K562 (cell line): ENCODE measurements around the gene CMIP. TPM values are rescaled to one million over a fixed set of nuclear protein-coding genes. Genes with fewer than 3 reads are reported as not detected.

ENCODE experiments used
- ATAC-seq: fragments of 200-7000 bp; cut with Tn5 transposase; 3 replicates; pipeline ENCODE4 v1.9.1; 2020; ENCODE audit warnings: moderate library complexity
- BruUV-seq: library from RNA; stranded (reverse); fragments of 400-500 nt; replicated peaks from 2 replicates; lab custom pipeline; 2021; lab: Mats Ljungman, UMichigan
- CTCF ChIA-PET: fragments of 300-600 bp; formaldehyde crosslinking; extraction: SDS; loops from one replicate; lab custom pipeline; 2021; ENCODE audit warnings: low intra/inter-chr PET ratio; lab: Yijun Ruan, JAX
- POLR2A ChIA-PET: fragments of 300-600, 350-650 bp; sonication (Branson Sonifier 250); formaldehyde crosslinking; extraction: SDS; loops from one replicate; lab custom pipeline; 2021; ENCODE audit warnings: antibody characterized with exemption, inconsistent platforms; lab: Yijun Ruan, JAX
- DNase-seq, 4 experiments: peaks; one replicate each; pipeline versions ENCODE4 v3.0.0 to v3.0.0-alpha.2; 2011 to 2018; ENCODE audit warnings: low spot score in 3 of 4, mixed read lengths in 3 of 4; ENCODE audit errors: extremely low read depth in 1 of 4
- FAIRE-seq: peaks from 2 replicates; lab custom pipeline; 2011; peaks lifted over from hg19 to GRCh38; lab: Jason Lieb, UNC
- H2AFZ ChIP-seq: 2 replicates; pipeline ENCODE4 v1.6.0; 2011; ENCODE audit warnings: low read depth, low read length, control low read depth, inconsistent platforms
- H3K27ac ChIP-seq: fragments of 200-600 bp; 3 replicates; pipeline ENCODE4 v1.8.0; 2011; ENCODE audit warnings: low read depth, mild to moderate bottlenecking, control low read depth, inconsistent platforms, low read length, moderate library complexity, mixed read lengths; ENCODE audit errors: extremely low read depth
- H3K27me3 ChIP-seq, 2 experiments: fragments of 300-600 bp in 1 of 2; 2 replicates in 1 of 2; 3 replicates in 1 of 2; pipeline versions ENCODE4 v1.6.0 to v1.8.0; 2011; ENCODE audit warnings: inconsistent platforms in 2 of 2, low read length in 2 of 2, mild to moderate bottlenecking in 1 of 2, mixed read lengths in 1 of 2, moderate library complexity in 1 of 2; ENCODE audit not compliant: control insufficient read depth in 2 of 2, insufficient read depth in 2 of 2
- H3K36me3 ChIP-seq: fragments of 300-600 bp; 3 replicates; pipeline ENCODE4 v1.8.0; 2011; ENCODE audit warnings: mild to moderate bottlenecking, low read length, inconsistent platforms; ENCODE audit not compliant: control insufficient read depth, insufficient read depth
- H3K4me1 ChIP-seq, 2 experiments: fragments of 200-600 bp in 1 of 2; replicated peaks in 1 of 2; 2 replicates in 1 of 2; 3 replicates in 1 of 2; pipeline versions ENCODE4 v1.5.1 to v1.8.0; 2011; ENCODE audit warnings: inconsistent platforms in 2 of 2, low read length in 2 of 2, mild to moderate bottlenecking in 1 of 2, mixed read lengths in 1 of 2, moderate library complexity in 1 of 2; ENCODE audit not compliant: control insufficient read depth in 2 of 2, insufficient read depth in 2 of 2
- H3K4me2 ChIP-seq: 2 replicates; pipeline ENCODE4 v1.6.1; 2011; ENCODE audit warnings: low read length, control low read depth, inconsistent platforms, mixed read lengths; ENCODE audit not compliant: insufficient read depth
- H3K4me3 ChIP-seq: fragments of 200-600 bp; sonication (generic), shearing (Covaris generic); 2 replicates; pipeline ENCODE4 v1.5.1; 2016; ENCODE audit warnings: control low read depth, inconsistent platforms
- H3K79me2 ChIP-seq: fragments of 200-600 bp; 3 replicates; pipeline ENCODE4 v1.8.0; 2011; ENCODE audit warnings: low read length, inconsistent platforms; ENCODE audit not compliant: control insufficient read depth, insufficient read depth
- H3K9ac ChIP-seq, 2 experiments: 2 replicates each; pipeline versions ENCODE4 v1.6.0 to v1.6.1; 2011; ENCODE audit warnings: low read depth in 2 of 2, low read length in 2 of 2, control low read depth in 1 of 2, inconsistent platforms in 1 of 2, mild to moderate bottlenecking in 1 of 2, mixed read lengths in 1 of 2; ENCODE audit not compliant: insufficient read depth in 1 of 2
- H3K9me1 ChIP-seq: one replicate; pipeline ENCODE4 v1.6.0; 2011; ENCODE audit warnings: inconsistent platforms, mild to moderate bottlenecking, low read length, moderate library complexity; ENCODE audit not compliant: control insufficient read depth, insufficient read depth
- H3K9me3 ChIP-seq: replicated peaks from 2 replicates; pipeline ENCODE4 v1.5.1; 2011; ENCODE audit warnings: low read depth, low read length, inconsistent platforms; ENCODE audit not compliant: control insufficient read depth, insufficient read depth
- H4K20me1 ChIP-seq: replicated peaks from 2 replicates; pipeline ENCODE4 v1.6.1; 2011; ENCODE audit warnings: low read length, inconsistent platforms, mixed read lengths; ENCODE audit not compliant: control insufficient read depth, insufficient read depth
- CBX1 ChIP-seq: sonication (generic); IDR thresholded peaks from 2 replicates; pipeline ENCODE4 v1.6.1; 2016; ENCODE audit warnings: antibody characterized with exemption, low read depth, mild to moderate bottlenecking
- CREB1 ChIP-seq, 2 experiments: sonication (generic) in 1 of 2; formaldehyde crosslinking in 1 of 2; IDR thresholded peaks; 2 replicates each; pipeline versions ENCODE4 v1.6.1 to v1.8.0; 2012 to 2022; ENCODE audit warnings: inconsistent platforms in 1 of 2, mild to moderate bottlenecking in 1 of 2, missing genetic modification reagents in 1 of 2, moderate library complexity in 1 of 2
- GATAD2A ChIP-seq: fragments of 450-650 bp; IDR thresholded peaks from 2 replicates; pipeline ENCODE4 v1.6.1; 2017
- GTF2F1 ChIP-seq: IDR thresholded peaks from 2 replicates; pipeline ENCODE4 v1.6.1; 2011; ENCODE audit warnings: low read depth, low read length, improper control_type of control experiment
- NR2C2 ChIP-seq, 2 experiments: fragments of 200-800 bp in 1 of 2; sonication (Bioruptor generic) in 1 of 2; sonication (generic) in 1 of 2; formaldehyde crosslinking in 1 of 2; IDR thresholded peaks; 2 replicates each; pipeline versions ENCODE4 v1.6.1 to v1.8.0; 2016 to 2022; ENCODE audit warnings: mild to moderate bottlenecking in 1 of 2, missing compliant biosample characterization in 1 of 2, missing genetic modification characterization in 1 of 2, missing genetic modification reagents in 1 of 2
- POLR2G ChIP-seq: fragments of 200-400 bp; formaldehyde crosslinking; IDR thresholded peaks from 2 replicates; pipeline ENCODE4 v1.6.1; 2017; ENCODE audit warnings: low read depth, mild to moderate bottlenecking, antibody characterized with exemption, low read length, moderate library complexity
- PRDM10 ChIP-seq: fragments of 450-650 bp; IDR thresholded peaks from 2 replicates; pipeline ENCODE4 v1.6.1; 2018; ENCODE audit not compliant: partially characterized antibody
- TBP ChIP-seq: optimal IDR thresholded peaks from 2 replicates; pipeline ENCODE3; 2011; ENCODE audit warnings: low read depth, low read length, improper control_type of control experiment
- TEAD1 ChIP-seq, 2 experiments: fragments of 450-650 bp in 1 of 2; sonication (generic) in 1 of 2; formaldehyde crosslinking; IDR thresholded peaks; 2 replicates each; pipeline versions ENCODE4 v1.4.0 to v1.8.0; 2020 to 2022; ENCODE audit warnings: mild to moderate bottlenecking in 2 of 2, missing genetic modification reagents in 1 of 2
- TFAP4 ChIP-seq: sonication (generic); formaldehyde crosslinking; IDR thresholded peaks from 2 replicates; pipeline ENCODE4 v1.8.0; 2022; ENCODE audit warnings: missing genetic modification reagents, mild to moderate bottlenecking, moderate library complexity, borderline replicate concordance
- THAP12 ChIP-seq: fragments of 250-450 bp; sonication (Bioruptor Pico); IDR thresholded peaks from 2 replicates; pipeline ENCODE4 v1.9.0; 2021; ENCODE audit warnings: mild to moderate bottlenecking, inconsistent platforms
- ZC3H4 ChIP-seq: sonication (generic); formaldehyde crosslinking; IDR thresholded peaks from 2 replicates; pipeline ENCODE4 v1.9.0; 2021; ENCODE audit warnings: missing genetic modification reagents, borderline replicate concordance
- WGBS: fragments of 100-300 bp; shearing (Covaris generic); methylation state at CpG from one replicate; pipeline ENCODE4 v1.1.6; 2016; ENCODE audit warnings: low coverage, mixed read lengths; ENCODE audit not compliant: insufficient coverage; ENCODE audit errors: missing lambda C conversion rate; 5-methylcytosine and 5-hydroxymethylcytosine counted together
- in situ Hi-C: fragments of 300-500 bp; cut with MboI; formaldehyde crosslinking; loops from 4 replicates; pipeline ENCODE4 v1.15.0; 2018; ENCODE audit warnings: inconsistent platforms, mixed read lengths
- intact Hi-C: fragments of 100-400 bp; cut with micrococcal nuclease; formaldehyde crosslinking; loops from 2 replicates; pipeline ENCODE4 v1.14.2; 2022
- polyA plus RNA-seq, 8 experiments: library from polyadenylated mRNA; depleted of rRNA in 4 of 8; stranded (reverse) in 5 of 8; unstranded in 3 of 8; fragments of >200 nt; fragmentation: Nextera tagmentation in 2 of 8; fragmentation: Illumina TruSeq in 1 of 8; extraction: Ambion mirVana in 2 of 8; extraction: Trizol in 1 of 8; gene quantifications; 2 replicates each; pipeline versions ENCODE4 v1.2.1 to v1.2.3, GENCODE V29; 2011 to 2014; ENCODE audit warnings: inconsistent platforms in 1 of 8, missing spikeins in 1 of 8
- total RNA-seq, 7 experiments: library from RNA; depleted of rRNA in 6 of 7; stranded (reverse); fragments of >200 nt in 6 of 7; fragmentation: Illumina TruSeq in 2 of 7; extraction: Trizol in 2 of 7; gene quantifications; 2 replicates each; pipeline versions ENCODE4 v1.2.1 to v1.2.3, GENCODE V29; 2011 to 2021; ENCODE audit warnings: low replicate concordance in 1 of 7

Gene CMIP
- total and polyA plus RNA-seq, 9 of the 15 experiments (the other 6 are each of a cell fraction or from before 2014, with no cell fraction given) = 0.94 to 82.5 (median 10.3) TPM

GRCh38 chr16:81445143-81445961, 744 bp downstream of the CMIP start:
- H3K27me3 ChIP-seq = peaks cover 29 to 36% of the 10 kb centered on the region in 2 experiments
- 1% methylated on average over 40 of the region's 62 CpGs for WGBS
- H3K9ac ChIP-seq = peak overlapping the region; percentile 67 to 95
- ChIA-PET POLR2A (interaction anchor here (0.9 to 1.9 kb wide), 5 partner anchors 12 to 34 kb away, joined by 3 to 7 read pairs (median 4); no protein-coding TSS in a partner anchor), CTCF (no interaction called here)
- H3K36me3 ChIP-seq = peaks cover 13% of the 10 kb centered on the region; the same call in 2 of the 3 replicates
- no TSS peak for BruUV-seq
- H3K4me2 ChIP-seq = peak overlapping the region; percentile 97
- DNase-seq (peak; percentile 68 to 83 (median 80)), FAIRE-seq (no peak), ATAC-seq (peak; percentile 74)
- H3K9me3 ChIP-seq = no peaks in the 10 kb centered on the region
- H2AFZ ChIP-seq = peak overlapping the region; percentile 49; the same call in 1 of the 2 replicates
- H3K4me1 ChIP-seq = peaks cover 35 to 47% of the 10 kb centered on the region in 2 experiments
- H3K27ac ChIP-seq = peak overlapping the region; percentile 70
- H3K9me1 ChIP-seq = peaks cover 3% of the 10 kb centered on the region
- H4K20me1 ChIP-seq = peaks cover 24% of the 10 kb centered on the region
- peaks cover 53% of the 10 kb centered on the region for H3K79me2 ChIP-seq
- intact Hi-C loops (loop anchor here (5.0 kb wide), 1 partner anchor 37 kb away; no protein-coding TSS in a partner anchor), in situ Hi-C loops (no loop called here)
- peak overlapping the region; percentile 54 for H3K4me3 ChIP-seq
- TF ChIP-seq TEAD1 (CRISPR knock-in tag; IDR thresholded peaks at IDR 0.05) (peak in 1 of 2 experiments; percentile 55; a peak in 1 of 4 replicates), POLR2G (peak; percentile 64), PRDM10 (peak; percentile 11), NR2C2 (CRISPR knock-in tag; IDR thresholded peaks at IDR 0.05) (no peak), NR2C2 (tag; IDR thresholded peaks at IDR 0.05) (peak; percentile 33; the same call in 1 of the 2 replicates), CBX1 (0 out of 2 replicates have a peak, but pooled peaks have one; percentile 16), CREB1 (IDR thresholded peaks at IDR 0.05) (no peak), CREB1 (CRISPR knock-in tag; IDR thresholded peaks at IDR 0.05) (0 out of 2 replicates have a peak, but pooled peaks have one; percentile 31), GTF2F1 (no peak), TBP (peak; percentile 9), THAP12 (CRISPR knock-in tag) (peak; percentile 42; the same call in 1 of the 2 replicates), ZC3H4 (CRISPR knock-in tag) (0 out of 2 replicates have a peak, but pooled peaks have one; percentile 66), TFAP4 (CRISPR knock-in tag) (peak; percentile 36; the same call in 1 of the 2 replicates), GATAD2A (peak; percentile 48; the same call in 1 of the 2 replicates)
